Stimulated activated CD4-positive, alpha-beta T cell treated with anti-CD3 and anti-CD28 coated beads, Interleukin-4, amount 100 ng/mL, for 24 hours (primary cell): Measurements from ENCODE around the gene R3HDM4.

Experiments used
- DNase-seq: peaks from one replicate; pipeline ENCODE4 v3.0.0-alpha.2; 2020

Gene R3HDM4

GRCh38 chr19:872266-872951, 40.6 kb downstream of the R3HDM4 start:
- peak; percentile 81 for DNase-seq

GRCh38 chr19:871446-872265, 41.4 kb downstream of the R3HDM4 start:
- no peak for DNase-seq

GRCh38 chr19:870963-871401, 42.0 kb downstream of the R3HDM4 start:
- no peak for DNase-seq

- DNase-seq = no peak
Measured at GRCh38 chr19:870314-870713, 42.7 kb downstream of the R3HDM4 start.

GRCh38 chr19:869245-870177, 43.5 kb downstream of the R3HDM4 start:
- no peak for DNase-seq

- DNase-seq = no peak
Measured at GRCh38 chr19:868458-869244, 44.4 kb downstream of the R3HDM4 start.

GRCh38 chr19:867855-868457, 45.1 kb downstream of the R3HDM4 start:
- DNase-seq = no peak

- no peak for DNase-seq
Measured at GRCh38 chr19:867301-867793, 45.7 kb downstream of the R3HDM4 start.

- DNase-seq = no peak
Measured at GRCh38 chr19:866769-867300, 46.2 kb downstream of the R3HDM4 start.

- no peak for DNase-seq
Measured at GRCh38 chr19:863315-863620, 49.8 kb downstream of the R3HDM4 start.

- peak; percentile 78 for DNase-seq
Measured at GRCh38 chr19:862581-863314, 50.3 kb downstream of the R3HDM4 start.

GRCh38 chr19:861756-862580, 51.1 kb downstream of the R3HDM4 start:
- peak; percentile 62 for DNase-seq

GRCh38 chr19:861141-861755, 51.8 kb downstream of the R3HDM4 start:
- no peak for DNase-seq

GRCh38 chr19:858868-859843, 53.9 kb downstream of the R3HDM4 start, which contains the start of gene CFD:
Gene CFD (plus strand): TSS chr19:859664. CDS start chr19:859690, 26 bp downstream.
- DNase-seq = no peak

GRCh38 chr19:858284-858683, 54.7 kb downstream of the R3HDM4 start:
- no peak for DNase-seq

GRCh38 chr19:855566-856120, 57.4 kb downstream of the R3HDM4 start:
- DNase-seq = no peak

- DNase-seq = no peak
Measured at GRCh38 chr19:855142-855541, 57.9 kb downstream of the R3HDM4 start.

GRCh38 chr19:854549-854948, 58.5 kb downstream of the R3HDM4 start:
- DNase-seq = no peak
